Smooth muscle cell (in vitro differentiated cells): ENCODE results near the gene TRPM3. TPM values are rescaled to one million over a fixed set of nuclear protein-coding genes. Genes with fewer than 3 reads are reported as not detected.

ENCODE experiments used
- DNase-seq: peaks from one replicate; lab custom pipeline; 2025; ENCODE audit not compliant: unreplicated experiment; lab: John Stamatoyannopoulos, UW
- H2AFZ ChIP-seq: fragments of 200-600 bp; sonication (generic); 2 replicates; pipeline ENCODE4 v1.6.0; 2016; ENCODE audit warnings: antibody characterized with exemption, low read depth, mild to moderate bottlenecking
- H3F3A ChIP-seq: fragments of 200-600 bp; sonication (generic); 2 replicates; pipeline ENCODE4 v1.6.0; 2017; ENCODE audit warnings: antibody characterized with exemption, low read depth
- H3K27ac ChIP-seq: fragments of 200-600 bp; sonication (generic); 2 replicates; pipeline ENCODE4 v1.5.1; 2016; ENCODE audit warnings: low read depth, mild to moderate bottlenecking
- H3K27me3 ChIP-seq: fragments of 200-600 bp; sonication (generic); 2 replicates; pipeline ENCODE4 v1.6.1; 2016; ENCODE audit warnings: low read depth, mild to moderate bottlenecking
- H3K36me3 ChIP-seq: fragments of 200-600 bp; sonication (generic); 2 replicates; pipeline ENCODE4 v1.5.1; 2016; ENCODE audit warnings: low read depth
- H3K4me1 ChIP-seq: fragments of 200-600 bp; sonication (generic); 2 replicates; pipeline ENCODE4 v1.5.1; 2016; ENCODE audit warnings: low read depth
- H3K4me2 ChIP-seq: fragments of 200-600 bp; sonication (generic); 2 replicates; pipeline ENCODE4 v1.6.0; 2016; ENCODE audit warnings: mild to moderate bottlenecking
- H3K4me3 ChIP-seq: fragments of 200-600 bp; sonication (generic); 2 replicates; pipeline ENCODE4 v1.5.1; 2016; ENCODE audit warnings: mild to moderate bottlenecking
- H3K79me2 ChIP-seq: fragments of 200-600 bp; sonication (generic); 2 replicates; pipeline ENCODE4 v1.6.0; 2016; ENCODE audit warnings: low read depth, mild to moderate bottlenecking
- H3K9ac ChIP-seq: fragments of 200-600 bp; sonication (generic); 2 replicates; pipeline ENCODE4 v1.6.0; 2016; ENCODE audit warnings: low read depth
- H3K9me3 ChIP-seq: fragments of 200-600 bp; sonication (generic); replicated peaks from 2 replicates; pipeline ENCODE4 v1.5.1; 2016; ENCODE audit warnings: low read depth
- H4K20me1 ChIP-seq: fragments of 200-600 bp; sonication (generic); 2 replicates; pipeline ENCODE4 v1.6.0; 2016; ENCODE audit warnings: low read depth
- WGBS: methylation state at CpG from one replicate; pipeline ENCODE4 v1.1.7; 2016; ENCODE audit warnings: low lambda C conversion rate; 5-methylcytosine and 5-hydroxymethylcytosine counted together
- polyA plus RNA-seq: library from polyadenylated mRNA; unstranded; fragments of >200 nt; fragmentation: Nextera tagmentation; extraction: Ambion mirVana; gene quantifications from 2 replicates; pipeline ENCODE4 v1.2.1, GENCODE V29; 2016
- total RNA-seq: library from RNA; depleted of rRNA; stranded (reverse); fragments of >200 nt; gene quantifications from 2 replicates; pipeline ENCODE4 v1.2.3, GENCODE V29; 2014
- TF ChIP-seq, protein P1 (sequence below): fragments of 200-600 bp; sonication (generic); IDR thresholded peaks from 2 replicates; pipeline ENCODE4 v1.5.1; 2017; ENCODE audit warnings: borderline replicate concordance, mild to moderate bottlenecking, antibody characterized with exemption; ENCODE audit not compliant: insufficient read depth, poor library complexity, severe bottlenecking

TRPM3 gene
- total and polyA plus RNA-seq, 2 experiments from 2014 or later = not detected

DNA sequence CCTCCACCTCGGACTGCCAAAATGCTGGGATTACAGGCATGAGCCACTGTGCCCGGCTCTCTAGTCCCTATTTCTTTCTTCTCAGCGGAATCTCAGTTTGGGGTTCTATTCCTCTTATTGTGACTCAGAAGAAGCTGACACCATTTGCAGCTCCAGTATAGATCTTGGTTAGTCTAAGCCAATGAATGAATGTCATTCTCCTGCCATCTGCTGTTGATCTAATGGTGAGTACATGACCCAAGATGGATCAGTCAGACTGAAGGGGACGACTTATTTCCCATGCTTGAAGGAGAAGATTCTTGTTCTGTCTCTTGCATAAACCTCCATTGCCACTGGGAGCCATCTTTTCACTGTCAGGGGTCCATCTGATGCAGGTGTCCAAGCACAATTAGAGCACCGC lies 630.9 kb downstream of the TRPM3 start:
- Histone ChIP-seq H3K79me2 (no peaks in the 10 kb centered on the region), H3K36me3 (no peaks in the 10 kb centered on the region), H3K9ac (no peak overlapping the region), H3K27ac (no peak overlapping the region), H3K4me1 (no peaks in the 10 kb centered on the region), H3K9me3 (no peaks in the 10 kb centered on the region), H2AFZ (no peak overlapping the region), H4K20me1 (no peaks in the 10 kb centered on the region), H3F3A (no peaks in the 10 kb centered on the region), H3K27me3 (no peaks in the 10 kb centered on the region), H3K4me3 (no peak overlapping the region), H3K4me2 (no peak overlapping the region)
- TF ChIP-seq, protein P1, sequence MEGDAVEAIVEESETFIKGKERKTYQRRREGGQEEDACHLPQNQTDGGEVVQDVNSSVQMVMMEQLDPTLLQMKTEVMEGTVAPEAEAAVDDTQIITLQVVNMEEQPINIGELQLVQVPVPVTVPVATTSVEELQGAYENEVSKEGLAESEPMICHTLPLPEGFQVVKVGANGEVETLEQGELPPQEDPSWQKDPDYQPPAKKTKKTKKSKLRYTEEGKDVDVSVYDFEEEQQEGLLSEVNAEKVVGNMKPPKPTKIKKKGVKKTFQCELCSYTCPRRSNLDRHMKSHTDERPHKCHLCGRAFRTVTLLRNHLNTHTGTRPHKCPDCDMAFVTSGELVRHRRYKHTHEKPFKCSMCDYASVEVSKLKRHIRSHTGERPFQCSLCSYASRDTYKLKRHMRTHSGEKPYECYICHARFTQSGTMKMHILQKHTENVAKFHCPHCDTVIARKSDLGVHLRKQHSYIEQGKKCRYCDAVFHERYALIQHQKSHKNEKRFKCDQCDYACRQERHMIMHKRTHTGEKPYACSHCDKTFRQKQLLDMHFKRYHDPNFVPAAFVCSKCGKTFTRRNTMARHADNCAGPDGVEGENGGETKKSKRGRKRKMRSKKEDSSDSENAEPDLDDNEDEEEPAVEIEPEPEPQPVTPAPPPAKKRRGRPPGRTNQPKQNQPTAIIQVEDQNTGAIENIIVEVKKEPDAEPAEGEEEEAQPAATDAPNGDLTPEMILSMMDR = no peak
- no peak for DNase-seq
- 87% methylated on average over 5 of the region's 5 CpGs for WGBS

DNA sequence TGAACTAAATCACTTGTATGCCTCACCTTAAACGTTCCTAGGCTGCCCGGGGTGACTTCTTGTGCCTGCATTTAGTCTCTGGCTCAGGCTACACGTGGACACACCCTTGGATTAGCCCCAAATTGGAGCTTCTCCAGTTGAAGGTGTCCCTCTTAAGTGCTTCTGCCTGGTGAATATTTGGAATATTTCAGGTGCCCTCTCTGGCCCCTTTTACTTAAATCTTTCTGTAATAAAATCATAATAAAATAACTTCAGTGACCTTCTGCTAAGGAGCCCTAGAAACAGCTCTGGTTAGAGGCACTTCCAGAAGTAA lies 632.7 kb downstream of the TRPM3 start:
- no peaks in the 10 kb centered on the region for H3K4me1 ChIP-seq
- TF ChIP-seq, protein P1 = no peak
- no peak overlapping the region for H2AFZ ChIP-seq
- no peaks in the 10 kb centered on the region for H3K79me2 ChIP-seq
- 56% methylated on average over 3 of the region's 3 CpGs for WGBS
- no peaks in the 10 kb centered on the region for H4K20me1 ChIP-seq
- H3K4me2 ChIP-seq = no peak overlapping the region
- no peaks in the 10 kb centered on the region for H3K9me3 ChIP-seq
- no peaks in the 10 kb centered on the region for H3K27me3 ChIP-seq
- no peaks in the 10 kb centered on the region for H3F3A ChIP-seq
- no peak overlapping the region for H3K27ac ChIP-seq
- H3K36me3 ChIP-seq = no peaks in the 10 kb centered on the region
- DNase-seq = no peak
- H3K9ac ChIP-seq = no peak overlapping the region
- H3K4me3 ChIP-seq = no peak overlapping the region

DNA sequence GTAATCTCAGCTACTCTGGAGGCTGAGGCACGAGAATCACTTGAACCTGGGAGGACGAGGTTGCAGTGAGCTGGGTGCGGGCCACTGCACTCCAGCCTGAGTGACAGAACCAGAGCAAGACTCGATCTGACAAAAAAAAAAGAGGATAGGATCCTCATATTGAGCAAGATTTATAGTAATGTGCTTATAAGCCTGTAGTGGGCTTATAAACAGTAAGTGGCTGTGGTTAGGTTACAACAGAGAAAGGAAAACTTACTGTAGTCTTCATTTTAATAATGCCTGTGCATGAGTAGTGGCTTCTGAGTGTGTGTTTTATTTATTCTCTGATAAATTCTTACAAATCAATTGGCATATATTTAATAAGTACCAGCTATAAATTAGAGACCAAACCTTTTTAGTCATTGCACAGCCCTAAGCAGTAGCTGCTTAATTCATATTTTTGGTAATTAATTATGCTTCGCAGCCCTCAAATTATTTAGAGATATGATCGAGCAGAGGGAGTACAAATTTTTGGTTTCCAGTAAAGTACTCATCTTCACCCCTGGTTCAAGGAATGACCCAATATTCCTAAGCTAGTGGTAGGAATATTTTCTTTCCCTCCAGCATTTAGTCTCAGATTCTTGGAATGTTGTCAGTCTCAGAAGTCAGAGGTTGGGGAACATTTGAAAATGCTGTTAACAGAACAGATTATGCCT lies 633.2 kb downstream of the TRPM3 start:
- no peaks in the 10 kb centered on the region for H3K9me3 ChIP-seq
- no peak overlapping the region for H2AFZ ChIP-seq
- TF ChIP-seq, protein P1 = no peak

DNA sequence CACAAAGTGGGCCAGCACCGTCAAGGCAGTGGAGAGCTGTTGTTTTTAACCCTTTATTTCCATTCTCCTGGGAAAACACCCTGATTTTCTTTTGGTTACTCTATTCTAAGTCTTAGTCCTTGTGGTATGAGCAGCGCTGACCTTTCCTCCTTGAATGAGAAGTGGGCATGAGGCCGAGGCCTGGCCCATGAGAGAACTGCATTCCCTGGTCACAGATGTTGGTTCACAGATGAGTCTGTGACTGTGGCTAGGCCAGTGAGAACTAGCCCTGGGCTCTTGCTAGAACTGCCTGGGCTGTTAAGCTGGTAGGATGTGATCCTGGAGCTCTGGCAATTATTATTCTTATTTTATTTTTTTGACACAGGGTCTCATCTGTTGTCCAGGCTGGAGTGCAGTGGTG lies 635.3 kb downstream of the TRPM3 start:
- TF ChIP-seq, protein P1 = no peak

More for the DNA sequence above, 633.2 kb downstream of the TRPM3 start:
- Histone ChIP-seq H3K4me1 (no peaks in the 10 kb centered on the region), H3K36me3 (no peaks in the 10 kb centered on the region), H3F3A (no peaks in the 10 kb centered on the region), H3K4me3 (no peak overlapping the region), H3K4me2 (no peak overlapping the region), H3K27ac (no peak overlapping the region), H3K9ac (no peak overlapping the region), H4K20me1 (no peaks in the 10 kb centered on the region), H3K27me3 (no peaks in the 10 kb centered on the region), H3K79me2 (no peaks in the 10 kb centered on the region)
- DNase-seq = no peak
- 92% methylated on average over 6 of the region's 6 CpGs for WGBS

More for the DNA sequence above, 635.3 kb downstream of the TRPM3 start:
- H3K9ac ChIP-seq = no peak overlapping the region
- H3K27ac ChIP-seq = no peak overlapping the region
- no peaks in the 10 kb centered on the region for H4K20me1 ChIP-seq
- no peak overlapping the region for H3K4me3 ChIP-seq
- no peaks in the 10 kb centered on the region for H3K79me2 ChIP-seq
- no peaks in the 10 kb centered on the region for H3K9me3 ChIP-seq
- H2AFZ ChIP-seq = peak overlapping the region; percentile 34
- DNase-seq = no peak
- no peaks in the 10 kb centered on the region for H3F3A ChIP-seq
- no peak overlapping the region for H3K4me2 ChIP-seq
- H3K4me1 ChIP-seq = no peaks in the 10 kb centered on the region
- H3K36me3 ChIP-seq = no peaks in the 10 kb centered on the region
- WGBS = 76% methylated on average over 3 of the region's 3 CpGs
- H3K27me3 ChIP-seq = no peaks in the 10 kb centered on the region
